ENCODE data around the gene ENTPD5. TPM values are rescaled to one million over a fixed set of nuclear protein-coding genes. Genes with fewer than 3 reads are reported as not detected.

ENTPD5 gene
- total RNA-seq, 1 experiment from 2014 or later: 9.3 TPM

- Mint-ChIP-seq H3K27me3 (ENCODE audit: insufficient read depth, unreplicated experiment) (peaks cover 13% of the 10 kb centered on the region), H3K36me3 (ENCODE audit: insufficient read depth, unreplicated experiment) (peaks cover 7% of the 10 kb centered on the region), H3K9me3 (ENCODE audit: unreplicated experiment) (no peaks in the 10 kb centered on the region), H3K27ac (ENCODE audit: unreplicated experiment) (no peak overlapping the region), H3K4me1 (ENCODE audit: low read depth, unreplicated experiment) (peaks cover 17% of the 10 kb centered on the region), H3K4me3 (ENCODE audit: unreplicated experiment) (no peak overlapping the region)
- intact Hi-C loops (cut with micrococcal nuclease; ENCODE audit: unreplicated experiment): no loop called here
- Histone ChIP-seq H3K4me1 (peaks cover 23% of the 10 kb centered on the region), H3K27me3 (replicated peaks; ENCODE audit: control insufficient read depth, insufficient read depth, low read length) (peaks cover 3% of the 10 kb centered on the region; the same call in 1 of the 2 replicates), H3K9me3 (no peaks in the 10 kb centered on the region), H3K4me3 (ENCODE audit: low read depth, low read length) (no peak overlapping the region), H3K36me3 (ENCODE audit: control insufficient read depth, insufficient read depth, low read length) (no peaks in the 10 kb centered on the region)
- no peak for TF ChIP-seq CTCF (IDR thresholded peaks at IDR 0.05; ENCODE audit: insufficient read depth in 1 of 2, low read depth in 1 of 2, low read length in 1 of 2, severe bottlenecking in 1 of 2, unreplicated experiment in 1 of 2)
- no TSS peak for BruUV-seq (replicated peaks)
- peak; percentile 48 to 55 for DNase-seq
- ChIA-PET CTCF (no interaction called here), POLR2A (interaction anchor here (0.7 to 1.1 kb wide), 2 partner anchors 95 to 232 kb away, joined by 3 read pairs; no protein-coding TSS in a partner anchor)
Measured at GRCh38 chr14:73945159-73945670, 73.9 kb downstream of the ENTPD5 start.

- peaks cover 13% of the 10 kb centered on the region for H3K27me3 Mint-ChIP-seq (ENCODE audit: insufficient read depth, unreplicated experiment)
- H3K9me3 ChIP-seq: no peaks in the 10 kb centered on the region
- H3K4me3 ChIP-seq (ENCODE audit: low read depth, low read length): no peak overlapping the region
- H3K9me3 Mint-ChIP-seq (ENCODE audit: unreplicated experiment): no peaks in the 10 kb centered on the region
- no peaks in the 10 kb centered on the region for H3K36me3 ChIP-seq (ENCODE audit: control insufficient read depth, insufficient read depth, low read length)
- no TSS peak for BruUV-seq (replicated peaks)
- peaks cover 3% of the 10 kb centered on the region; the same call in 1 of the 2 replicates for H3K27me3 ChIP-seq (replicated peaks; ENCODE audit: control insufficient read depth, insufficient read depth, low read length)
- peaks cover 23% of the 10 kb centered on the region for H3K4me1 ChIP-seq
- no peak overlapping the region for H3K27ac Mint-ChIP-seq (ENCODE audit: unreplicated experiment)
- H3K4me1 Mint-ChIP-seq (ENCODE audit: low read depth, unreplicated experiment): peaks cover 17% of the 10 kb centered on the region
- CTCF ChIA-PET: no interaction called here
- intact Hi-C loops (cut with micrococcal nuclease; ENCODE audit: unreplicated experiment): loop anchor here (5.0 kb wide), 1 partner anchor 93 kb away; no protein-coding TSS in a partner anchor
- POLR2A ChIA-PET: interaction anchor here (1.1 kb wide), 1 partner anchor 231 kb away, joined by 3 read pairs; no protein-coding TSS in a partner anchor
- DNase-seq: peak in 1 of 2 experiments; percentile 27
- no peak overlapping the region for H3K4me3 Mint-ChIP-seq (ENCODE audit: unreplicated experiment)
- TF ChIP-seq CTCF (IDR thresholded peaks at IDR 0.05; ENCODE audit: insufficient read depth in 1 of 2, low read depth in 1 of 2, low read length in 1 of 2, severe bottlenecking in 1 of 2, unreplicated experiment in 1 of 2): no peak
- peaks cover under 1% of the 10 kb centered on the region for H3K36me3 Mint-ChIP-seq (ENCODE audit: insufficient read depth, unreplicated experiment)
Measured at GRCh38 chr14:73944432-73945158, 74.5 kb downstream of the ENTPD5 start.

DNA sequence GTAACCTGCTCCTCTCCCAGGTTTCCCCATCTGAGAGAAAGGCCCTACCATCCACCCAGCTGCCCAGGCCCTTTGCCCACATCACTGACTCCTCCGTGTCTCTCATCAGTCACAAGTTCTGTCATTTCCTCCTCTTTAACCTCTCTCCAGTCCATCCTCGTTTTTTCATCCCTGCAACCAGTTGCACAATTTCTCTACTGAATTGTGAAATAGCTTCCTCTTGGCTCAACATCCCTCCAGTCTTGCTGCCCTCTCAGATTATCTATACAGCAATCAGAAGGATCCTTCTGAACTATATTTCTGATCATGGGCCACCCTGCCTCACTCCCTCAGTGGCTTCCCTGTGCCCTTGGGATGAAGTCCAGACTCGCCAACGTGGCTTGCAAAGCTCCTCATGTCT, 76.0 kb downstream of the ENTPD5 start:
- no peak for DNase-seq
- ChIA-PET CTCF (no interaction called here), POLR2A (no interaction called here)
- Mint-ChIP-seq H3K9me3 (ENCODE audit: unreplicated experiment) (no peaks in the 10 kb centered on the region), H3K27me3 (ENCODE audit: insufficient read depth, unreplicated experiment) (peaks cover 13% of the 10 kb centered on the region), H3K4me1 (ENCODE audit: low read depth, unreplicated experiment) (peaks cover 17% of the 10 kb centered on the region), H3K4me3 (ENCODE audit: unreplicated experiment) (no peak overlapping the region), H3K27ac (ENCODE audit: unreplicated experiment) (no peak overlapping the region), H3K36me3 (ENCODE audit: insufficient read depth, unreplicated experiment) (no peaks in the 10 kb centered on the region)
- no peaks in the 10 kb centered on the region for H3K9me3 ChIP-seq
- no peak for TF ChIP-seq CTCF (IDR thresholded peaks at IDR 0.05; ENCODE audit: insufficient read depth in 1 of 2, low read depth in 1 of 2, low read length in 1 of 2, severe bottlenecking in 1 of 2, unreplicated experiment in 1 of 2)
- H3K27me3 ChIP-seq (replicated peaks; ENCODE audit: control insufficient read depth, insufficient read depth, low read length): peaks cover 3% of the 10 kb centered on the region; the same call in 1 of the 2 replicates
- intact Hi-C loops (cut with micrococcal nuclease; ENCODE audit: unreplicated experiment): loop anchor here (5.0 kb wide), 1 partner anchor 94 kb away; no protein-coding TSS in a partner anchor
- no peaks in the 10 kb centered on the region for H3K36me3 ChIP-seq (ENCODE audit: control insufficient read depth, insufficient read depth, low read length)
- BruUV-seq (replicated peaks): no TSS peak
- H3K4me3 ChIP-seq (ENCODE audit: low read depth, low read length): no peak overlapping the region
- peaks cover 23% of the 10 kb centered on the region for H3K4me1 ChIP-seq

All from Caco-2 (cell line).